Measurements from ENCODE around the gene ARL4D.
"Not testable (repeated sequence)": the region's sequence is repeated elsewhere in the genome, so short reads cannot be mapped to it uniquely, and the experiment has no call there.

Gene ARL4D

DNA sequence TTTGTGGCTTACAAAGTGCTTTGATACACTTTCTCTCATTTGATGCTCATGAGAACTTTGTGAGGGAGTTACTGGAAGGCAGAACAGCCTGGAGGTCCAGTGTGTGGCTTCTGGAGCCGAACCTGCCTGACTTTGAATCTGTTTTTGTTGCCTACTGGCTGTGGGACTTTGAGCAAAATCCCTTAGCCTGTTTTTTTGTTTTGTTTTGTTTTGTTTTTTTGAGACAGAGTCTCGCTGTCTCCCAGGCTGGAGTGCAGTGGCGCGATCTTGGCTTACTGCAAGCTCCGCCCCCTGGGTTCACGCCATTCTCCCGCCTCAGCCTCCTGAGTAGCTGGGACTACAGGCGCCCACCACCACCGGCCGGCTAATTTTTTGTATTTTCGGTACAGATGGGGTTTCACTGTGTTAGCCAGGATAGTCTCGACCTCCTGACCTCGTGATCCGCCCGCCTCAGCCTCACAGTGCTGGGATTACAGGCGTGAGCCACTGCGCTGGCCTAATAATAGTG, 20.6 kb downstream of the ARL4D start:
- H3K36me3 ChIP-seq (ENCODE audit: control insufficient read depth in 2 of 2, insufficient read depth in 1 of 2, low read length in 2 of 2); H3K4me1 ChIP-seq (ENCODE audit: control insufficient read depth, insufficient read depth, low read length); H3K4me3 ChIP-seq (ENCODE audit: low read depth, low read length); H3K9me3 ChIP-seq (ENCODE audit: control insufficient read depth, insufficient read depth, low read depth, low read length); H3K27ac ChIP-seq (ENCODE audit: extremely low read depth, low read depth, low read length): not testable (repeated sequence)
- CTCF ChIA-PET = interaction anchor here (0.8 to 1.1 kb wide), 4 partner anchors 13 to 50 kb away, joined by 3 read pairs; no protein-coding TSS in a partner anchor
- POLR2A ChIA-PET = interaction anchor here (1.0 to 2.0 kb wide), 6 partner anchors 9 to 51 kb away, joined by 3 to 11 read pairs (median 4); partner anchors contain the start of gene ARL4D
- TF ChIP-seq, protein P1, sequence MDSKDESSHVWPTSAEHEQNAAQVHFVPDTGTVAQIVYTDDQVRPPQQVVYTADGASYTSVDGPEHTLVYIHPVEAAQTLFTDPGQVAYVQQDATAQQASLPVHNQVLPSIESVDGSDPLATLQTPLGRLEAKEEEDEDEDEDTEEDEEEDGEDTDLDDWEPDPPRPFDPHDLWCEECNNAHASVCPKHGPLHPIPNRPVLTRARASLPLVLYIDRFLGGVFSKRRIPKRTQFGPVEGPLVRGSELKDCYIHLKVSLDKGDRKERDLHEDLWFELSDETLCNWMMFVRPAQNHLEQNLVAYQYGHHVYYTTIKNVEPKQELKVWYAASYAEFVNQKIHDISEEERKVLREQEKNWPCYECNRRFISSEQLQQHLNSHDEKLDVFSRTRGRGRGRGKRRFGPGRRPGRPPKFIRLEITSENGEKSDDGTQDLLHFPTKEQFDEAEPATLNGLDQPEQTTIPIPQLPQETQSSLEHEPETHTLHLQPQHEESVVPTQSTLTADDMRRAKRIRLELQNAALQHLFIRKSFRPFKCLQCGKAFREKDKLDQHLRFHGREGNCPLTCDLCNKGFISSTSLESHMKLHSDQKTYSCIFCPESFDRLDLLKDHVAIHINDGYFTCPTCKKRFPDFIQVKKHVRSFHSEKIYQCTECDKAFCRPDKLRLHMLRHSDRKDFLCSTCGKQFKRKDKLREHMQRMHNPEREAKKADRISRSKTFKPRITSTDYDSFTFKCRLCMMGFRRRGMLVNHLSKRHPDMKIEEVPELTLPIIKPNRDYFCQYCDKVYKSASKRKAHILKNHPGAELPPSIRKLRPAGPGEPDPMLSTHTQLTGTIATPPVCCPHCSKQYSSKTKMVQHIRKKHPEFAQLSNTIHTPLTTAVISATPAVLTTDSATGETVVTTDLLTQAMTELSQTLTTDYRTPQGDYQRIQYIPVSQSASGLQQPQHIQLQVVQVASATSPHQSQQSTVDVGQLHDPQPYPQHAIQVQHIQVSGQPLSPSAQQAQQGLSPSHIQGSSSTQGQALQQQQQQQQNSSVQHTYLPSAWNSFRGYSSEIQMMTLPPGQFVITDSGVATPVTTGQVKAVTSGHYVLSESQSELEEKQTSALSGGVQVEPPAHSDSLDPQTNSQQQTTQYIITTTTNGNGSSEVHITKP (tag by site-specific recombination; IDR thresholded peaks at IDR 0.05) = peak; percentile 73
- TF ChIP-seq ZNF335 (tag by site-specific recombination; conservative IDR thresholded peaks at IDR 0.05) = 0 out of 2 replicates have a peak, but pooled peaks have one; percentile 4
- peak; percentile 54 for TF ChIP-seq ZNF341 (tag by site-specific recombination; IDR thresholded peaks at IDR 0.05; ENCODE audit: low read depth)

DNA sequence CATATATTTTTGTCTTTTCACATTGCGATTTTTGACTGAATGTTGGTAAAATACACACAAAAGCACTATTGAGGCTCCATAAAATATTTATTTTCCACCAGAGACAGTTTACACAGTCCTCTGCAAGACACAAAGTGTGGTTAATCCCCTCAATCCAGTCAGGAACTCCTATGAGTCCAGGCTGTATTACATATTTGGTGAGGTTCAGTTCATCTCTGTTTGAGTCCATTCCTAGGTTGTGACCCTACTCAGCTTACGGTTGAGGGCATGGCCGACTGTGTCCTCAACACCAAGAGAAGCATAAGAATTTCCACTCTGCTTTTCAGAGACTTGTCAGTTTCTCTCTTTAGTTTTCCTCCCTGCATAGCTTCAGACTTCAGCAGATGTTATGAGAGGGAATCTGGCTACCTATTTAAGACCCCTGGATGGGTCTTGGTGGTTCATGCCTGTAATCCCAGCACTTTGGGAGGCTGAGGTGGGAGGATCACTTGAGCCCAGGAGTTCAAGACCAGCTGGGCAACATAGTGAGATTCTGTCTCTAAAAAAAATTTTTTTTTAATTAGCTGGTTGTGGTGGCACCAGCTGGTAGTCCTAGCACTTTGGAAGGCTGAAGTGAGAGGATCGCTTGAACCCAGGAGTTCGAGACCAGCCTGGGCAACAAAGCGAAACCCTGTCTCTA, 25.1 kb downstream of the ARL4D start:
- POLR2A ChIA-PET = interaction anchor here (1.7 kb wide), 1 partner anchor 25 kb away, joined by 5 read pairs; the partner anchor contains the start of gene ARL4D
- CTCF ChIA-PET = interaction anchor here (0.9 to 1.7 kb wide), 2 partner anchors 29 to 60 kb away, joined by 4 to 7 read pairs; partner anchors contain the start of gene DHX8
- Histone ChIP-seq H3K27ac (ENCODE audit: extremely low read depth, low read depth, low read length) (no peak overlapping the region), H3K9me3 (ENCODE audit: control insufficient read depth, insufficient read depth, low read depth, low read length) (no peaks in the 10 kb centered on the region), H3K4me1 (ENCODE audit: control insufficient read depth, insufficient read depth, low read length) (no peaks in the 10 kb centered on the region), H3K4me3 (ENCODE audit: low read depth, low read length) (no peak overlapping the region), H3K36me3 (ENCODE audit: control insufficient read depth in 2 of 2, insufficient read depth in 1 of 2, low read length in 2 of 2) (no peaks in the 10 kb centered on the region)
- no peak for TF ChIP-seq ZSCAN30 (tag by site-specific recombination; IDR thresholded peaks at IDR 0.05)
- TF ChIP-seq ZNF660 (tag by site-specific recombination; IDR thresholded peaks at IDR 0.05) = no peak
- TF ChIP-seq ZNF785 (tag by site-specific recombination; IDR thresholded peaks at IDR 0.05) = no peak
- no peak for TF ChIP-seq SP7 (tag by site-specific recombination; IDR thresholded peaks at IDR 0.05)

DNA sequence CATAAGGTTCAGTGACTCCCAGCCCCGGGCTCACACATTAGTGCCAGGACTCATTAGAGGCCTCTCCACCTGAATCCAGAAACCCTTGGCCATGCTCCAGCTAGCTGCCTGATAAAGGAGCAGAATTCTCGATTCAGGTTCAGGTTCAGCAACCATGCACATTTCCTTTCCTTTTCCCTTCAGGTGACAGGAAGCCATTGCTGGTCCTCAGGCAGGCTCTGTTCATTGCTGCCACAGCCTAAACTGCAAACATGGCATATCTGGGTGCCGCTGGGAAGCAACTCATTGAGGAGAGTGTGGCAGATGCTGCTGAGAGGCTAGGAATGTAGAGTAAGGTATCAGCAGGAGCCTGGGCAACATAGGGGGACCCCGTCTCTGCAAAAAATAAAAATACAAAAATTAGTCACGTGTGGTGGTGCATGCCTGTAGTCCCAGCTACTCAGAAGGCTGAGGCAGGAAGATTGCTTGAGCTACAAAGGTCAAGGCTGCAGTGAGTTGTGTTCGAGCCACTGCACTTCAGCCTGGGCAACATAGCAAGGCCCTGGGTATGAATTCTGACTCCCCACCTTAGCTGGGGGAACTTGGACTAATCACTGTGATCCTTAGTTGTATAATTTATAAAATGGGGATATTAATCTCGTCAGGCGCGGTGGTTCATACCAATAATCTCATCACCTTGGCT, 28.7 kb downstream of the ARL4D start:
- no peak overlapping the region for H3K4me3 ChIP-seq (ENCODE audit: low read depth, low read length)
- POLR2A ChIA-PET = interaction anchor here (0.6 to 1.8 kb wide), 3 partner anchors 11 to 1648 kb away, joined by 3 to 6 read pairs (median 6); partner anchors contain the start of gene ARL4D
- H3K36me3 ChIP-seq (ENCODE audit: control insufficient read depth in 2 of 2, insufficient read depth in 1 of 2, low read length in 2 of 2) = no peaks in the 10 kb centered on the region
- TF ChIP-seq ZNF677 (tag by site-specific recombination; IDR thresholded peaks at IDR 0.05) (no peak), ZNF350 (tag by site-specific recombination; IDR thresholded peaks at IDR 0.05) (no peak), ZNF292 (tag by site-specific recombination; IDR thresholded peaks at IDR 0.05; ENCODE audit: borderline replicate concordance, low read depth) (no peak), GFI1B (tag by site-specific recombination; IDR thresholded peaks at IDR 0.05) (no peak), GLIS1 (tag by site-specific recombination; IDR thresholded peaks at IDR 0.05) (no peak), PRDM1 (tag by site-specific recombination; IDR thresholded peaks at IDR 0.05) (no peak), MYNN (tag by site-specific recombination; IDR thresholded peaks at IDR 0.05; ENCODE audit: borderline replicate concordance) (no peak), ZNF629 (tag by site-specific recombination; IDR thresholded peaks at IDR 0.05) (no peak), OVOL3 (tag by site-specific recombination; IDR thresholded peaks at IDR 0.05) (no peak), GLI2 (tag by site-specific recombination; IDR thresholded peaks at IDR 0.05; ENCODE audit: borderline replicate concordance, low read depth) (no peak), YY1 (tag by site-specific recombination; IDR thresholded peaks at IDR 0.05) (no peak)
- TF ChIP-seq, protein P2, sequence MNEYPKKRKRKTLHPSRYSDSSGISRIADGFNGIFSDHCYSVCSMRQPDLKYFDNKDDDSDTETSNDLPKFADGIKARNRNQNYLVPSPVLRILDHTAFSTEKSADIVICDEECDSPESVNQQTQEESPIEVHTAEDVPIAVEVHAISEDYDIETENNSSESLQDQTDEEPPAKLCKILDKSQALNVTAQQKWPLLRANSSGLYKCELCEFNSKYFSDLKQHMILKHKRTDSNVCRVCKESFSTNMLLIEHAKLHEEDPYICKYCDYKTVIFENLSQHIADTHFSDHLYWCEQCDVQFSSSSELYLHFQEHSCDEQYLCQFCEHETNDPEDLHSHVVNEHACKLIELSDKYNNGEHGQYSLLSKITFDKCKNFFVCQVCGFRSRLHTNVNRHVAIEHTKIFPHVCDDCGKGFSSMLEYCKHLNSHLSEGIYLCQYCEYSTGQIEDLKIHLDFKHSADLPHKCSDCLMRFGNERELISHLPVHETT (tag by site-specific recombination; IDR thresholded peaks at IDR 0.05) = no peak
- TF ChIP-seq, protein P3, sequence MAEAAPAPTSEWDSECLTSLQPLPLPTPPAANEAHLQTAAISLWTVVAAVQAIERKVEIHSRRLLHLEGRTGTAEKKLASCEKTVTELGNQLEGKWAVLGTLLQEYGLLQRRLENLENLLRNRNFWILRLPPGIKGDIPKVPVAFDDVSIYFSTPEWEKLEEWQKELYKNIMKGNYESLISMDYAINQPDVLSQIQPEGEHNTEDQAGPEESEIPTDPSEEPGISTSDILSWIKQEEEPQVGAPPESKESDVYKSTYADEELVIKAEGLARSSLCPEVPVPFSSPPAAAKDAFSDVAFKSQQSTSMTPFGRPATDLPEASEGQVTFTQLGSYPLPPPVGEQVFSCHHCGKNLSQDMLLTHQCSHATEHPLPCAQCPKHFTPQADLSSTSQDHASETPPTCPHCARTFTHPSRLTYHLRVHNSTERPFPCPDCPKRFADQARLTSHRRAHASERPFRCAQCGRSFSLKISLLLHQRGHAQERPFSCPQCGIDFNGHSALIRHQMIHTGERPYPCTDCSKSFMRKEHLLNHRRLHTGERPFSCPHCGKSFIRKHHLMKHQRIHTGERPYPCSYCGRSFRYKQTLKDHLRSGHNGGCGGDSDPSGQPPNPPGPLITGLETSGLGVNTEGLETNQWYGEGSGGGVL (tag by site-specific recombination; IDR thresholded peaks at IDR 0.05) = no peak
- TF ChIP-seq, protein P4, sequence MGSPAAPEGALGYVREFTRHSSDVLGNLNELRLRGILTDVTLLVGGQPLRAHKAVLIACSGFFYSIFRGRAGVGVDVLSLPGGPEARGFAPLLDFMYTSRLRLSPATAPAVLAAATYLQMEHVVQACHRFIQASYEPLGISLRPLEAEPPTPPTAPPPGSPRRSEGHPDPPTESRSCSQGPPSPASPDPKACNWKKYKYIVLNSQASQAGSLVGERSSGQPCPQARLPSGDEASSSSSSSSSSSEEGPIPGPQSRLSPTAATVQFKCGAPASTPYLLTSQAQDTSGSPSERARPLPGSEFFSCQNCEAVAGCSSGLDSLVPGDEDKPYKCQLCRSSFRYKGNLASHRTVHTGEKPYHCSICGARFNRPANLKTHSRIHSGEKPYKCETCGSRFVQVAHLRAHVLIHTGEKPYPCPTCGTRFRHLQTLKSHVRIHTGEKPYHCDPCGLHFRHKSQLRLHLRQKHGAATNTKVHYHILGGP (tag by site-specific recombination; IDR thresholded peaks at IDR 0.05) = no peak
- H3K27ac ChIP-seq (ENCODE audit: extremely low read depth, low read depth, low read length) = no peak overlapping the region
- H3K4me1 ChIP-seq (ENCODE audit: control insufficient read depth, insufficient read depth, low read length) = no peaks in the 10 kb centered on the region; the same call in 1 of the 2 replicates
- CTCF ChIA-PET = interaction anchor here (0.6 to 1.3 kb wide), 6 partner anchors 19 to 49 kb away, joined by 3 to 9 read pairs (median 4); partner anchors contain the start of gene ARL4D
- H3K9me3 ChIP-seq (ENCODE audit: control insufficient read depth, insufficient read depth, low read depth, low read length) = no peaks in the 10 kb centered on the region

Measured in HEK293 (cell line).